Effector memory CD4-positive, alpha-beta T cell (primary cell): ENCODE data around the gene UBA52.
"Not testable (repeated sequence)": the region's sequence is repeated elsewhere in the genome, so short reads cannot be mapped to it uniquely, and the experiment has no call there.

Experiments used
- DNase-seq, 3 donors: peaks; one replicate each; pipeline ENCODE4 v3.0.0-alpha.2; 2020
- H3K27ac ChIP-seq: 2 replicates; pipeline ENCODE4 v1.7.0; 2013; ENCODE audit warnings: mild to moderate bottlenecking, low read length, moderate library complexity; ENCODE audit not compliant: insufficient read depth, poor library complexity, severe bottlenecking
- H3K27me3 ChIP-seq: replicated peaks from 2 replicates; pipeline ENCODE4 v1.7.0; 2013; ENCODE audit warnings: mild to moderate bottlenecking, low read length; ENCODE audit not compliant: insufficient read depth, control insufficient read depth, poor library complexity, severe bottlenecking
- H3K36me3 ChIP-seq: 2 replicates; pipeline ENCODE4 v1.7.0; 2013; ENCODE audit warnings: mild to moderate bottlenecking, low read length, moderate library complexity; ENCODE audit not compliant: control insufficient read depth, insufficient read depth
- H3K4me1 ChIP-seq: 2 replicates; pipeline ENCODE4 v1.7.0; 2013; ENCODE audit warnings: low read length, mild to moderate bottlenecking; ENCODE audit not compliant: control insufficient read depth, insufficient read depth, poor library complexity, severe bottlenecking
- H3K4me3 ChIP-seq: 2 replicates; pipeline ENCODE4 v1.7.0; 2013; ENCODE audit warnings: low read length, low read depth, mild to moderate bottlenecking; ENCODE audit not compliant: insufficient read depth, poor library complexity, severe bottlenecking
- H3K9me3 ChIP-seq: 2 replicates; pipeline ENCODE4 v1.7.0; 2013; ENCODE audit warnings: mild to moderate bottlenecking, low read length, moderate library complexity; ENCODE audit not compliant: control insufficient read depth

UBA52 gene

GRCh38 chr19:18600692-18601397, 29.2 kb downstream of the UBA52 start:
- not testable (repeated sequence) for H3K27ac ChIP-seq, H3K36me3 ChIP-seq, H3K4me3 ChIP-seq, H3K9me3 ChIP-seq, DNase-seq
- Histone ChIP-seq H3K4me1 (peaks cover 11% of the 10 kb centered on the region), H3K27me3 (peaks cover 31% of the 10 kb centered on the region)

GRCh38 chr19:18601875-18602274, 30.2 kb downstream of the UBA52 start:
- no peak for DNase-seq
- Histone ChIP-seq H3K27ac (no peak overlapping the region), H3K4me3 (no peak overlapping the region), H3K9me3 (no peaks in the 10 kb centered on the region), H3K4me1 (peaks cover 11% of the 10 kb centered on the region), H3K36me3 (no peaks in the 10 kb centered on the region), H3K27me3 (peaks cover 37% of the 10 kb centered on the region)

GRCh38 chr19:18603255-18603957, 31.7 kb downstream of the UBA52 start:
- H3K4me1 ChIP-seq, result peaks cover 22% of the 10 kb centered on the region
- H3K4me3 ChIP-seq, result no peak overlapping the region
- DNase-seq, result no peak
- peaks cover 52% of the 10 kb centered on the region for H3K27me3 ChIP-seq
- no peaks in the 10 kb centered on the region for H3K9me3 ChIP-seq
- no peak overlapping the region for H3K27ac ChIP-seq
- no peaks in the 10 kb centered on the region for H3K36me3 ChIP-seq

DNA sequence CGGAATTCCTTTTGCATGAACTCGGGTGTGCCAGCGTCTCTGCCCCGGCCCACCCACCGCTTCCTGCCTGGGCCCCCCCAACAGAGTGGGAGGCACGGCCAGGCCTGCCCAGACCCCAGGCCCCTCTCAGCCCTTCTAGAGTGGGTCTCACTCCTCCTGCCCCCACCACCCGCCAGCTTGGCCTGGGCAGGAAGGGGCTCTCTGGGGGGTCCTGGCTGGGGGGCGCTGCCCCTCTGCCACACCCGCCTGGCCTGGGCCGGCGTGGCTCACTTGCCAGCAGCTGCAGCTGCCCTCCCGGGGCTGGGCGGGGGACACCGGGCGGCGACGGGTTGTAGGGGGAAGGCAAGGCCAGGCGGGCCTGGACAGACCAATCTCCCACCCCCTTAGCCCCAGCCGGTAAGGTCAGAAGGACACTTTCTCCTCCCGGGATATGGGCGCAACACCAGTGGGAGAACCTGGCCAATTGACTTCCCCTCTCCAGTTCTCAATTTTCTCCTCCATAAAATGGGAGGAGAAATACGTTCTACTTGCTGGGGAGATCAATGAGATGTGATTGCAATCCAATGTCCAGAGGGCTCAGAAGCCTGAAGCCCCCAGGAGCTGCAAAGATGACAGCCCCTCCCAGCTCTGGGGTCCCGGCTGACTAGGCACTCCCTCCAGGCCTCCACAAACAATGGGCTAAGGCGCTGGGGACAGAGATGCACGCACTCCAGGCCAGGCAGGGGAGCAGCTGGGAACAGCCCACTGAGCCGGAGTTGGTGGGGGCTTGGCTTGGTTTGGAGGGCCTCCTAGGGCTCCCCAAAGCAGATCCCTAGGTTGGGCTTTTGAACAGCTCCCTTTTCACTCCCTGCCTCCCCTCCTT, 32.5 kb downstream of the UBA52 start:
- Histone ChIP-seq H3K4me1 (peaks cover 22% of the 10 kb centered on the region), H3K36me3 (no peaks in the 10 kb centered on the region), H3K27me3 (peaks cover 57% of the 10 kb centered on the region), H3K4me3 (no peak overlapping the region), H3K9me3 (no peaks in the 10 kb centered on the region), H3K27ac (no peak overlapping the region)
- DNase-seq, result no peak

- Histone ChIP-seq H3K27ac (no peak overlapping the region), H3K4me1 (peaks cover 22% of the 10 kb centered on the region), H3K36me3 (no peaks in the 10 kb centered on the region), H3K4me3 (no peak overlapping the region), H3K27me3 (peaks cover 63% of the 10 kb centered on the region), H3K9me3 (no peaks in the 10 kb centered on the region)
- DNase-seq, result no peak
These were observed 33.1 kb downstream of the UBA52 start for GRCh38 chr19:18604820-18605159.

- Histone ChIP-seq H3K4me1 (peaks cover 22% of the 10 kb centered on the region), H3K36me3 (no peaks in the 10 kb centered on the region), H3K9me3 (no peaks in the 10 kb centered on the region), H3K4me3 (no peak overlapping the region), H3K27me3 (peaks cover 67% of the 10 kb centered on the region), H3K27ac (no peak overlapping the region)
- no peak for DNase-seq
These were observed 33.5 kb downstream of the UBA52 start for GRCh38 chr19:18605196-18605545.

GRCh38 chr19:18605546-18606280, 34.1 kb downstream of the UBA52 start:
- DNase-seq, result no peak
- Histone ChIP-seq H3K27me3 (peaks cover 72% of the 10 kb centered on the region), H3K4me3 (no peak overlapping the region), H3K9me3 (no peaks in the 10 kb centered on the region), H3K4me1 (peaks cover 25% of the 10 kb centered on the region), H3K36me3 (no peaks in the 10 kb centered on the region), H3K27ac (no peak overlapping the region)

- DNase-seq, result no peak
- no peaks in the 10 kb centered on the region for H3K9me3 ChIP-seq
- H3K4me3 ChIP-seq, result no peak within 1 kb of the TSS
- H3K4me1 ChIP-seq, result peaks cover 32% of the 10 kb centered on the region
- H3K27me3 ChIP-seq, result peaks cover 80% of the 10 kb centered on the region
- H3K27ac ChIP-seq, result no peak within 1 kb of the TSS
- H3K36me3 ChIP-seq, result no peaks in the 10 kb centered on the region
These were observed 34.9 kb downstream of the UBA52 start, which contains the start of gene CRLF1 for GRCh38 chr19:18606281-18607225. CRLF1 (minus strand) TSS chr19:18606799; CDS start chr19:18606656, 143 bp downstream.
